Upper lobe of left lung (tissue), 4 donors: Measurements from ENCODE around the gene LRRC2.

Experiments
- CTCF ChIP-seq, 6 experiments: fragments of 450-650 bp in 4 of 6; fragments of 200-600 bp in 2 of 6; sonication (generic) in 2 of 6; IDR thresholded peaks; one replicate each; pipeline ENCODE4 v1.5.1; 2016 to 2019; ENCODE audit warnings: antibody characterized with exemption in 6 of 6
- EP300 ChIP-seq, 4 donors: sonication (generic); formaldehyde crosslinking; IDR thresholded peaks; one replicate each; pipeline ENCODE4 v1.5.1; 2017; ENCODE audit warnings: antibody characterized with exemption in 4 of 4, control low read depth in 2 of 4
- POLR2A ChIP-seq, 4 donors: fragments of 450-650 bp; IDR thresholded peaks; one replicate each; pipeline ENCODE4 v1.5.1; 2016 to 2017; ENCODE audit warnings: antibody characterized with exemption in 4 of 4, mild to moderate bottlenecking in 2 of 4
- POLR2AphosphoS5 ChIP-seq, 2 donors: sonication (generic); formaldehyde crosslinking; IDR thresholded peaks; one replicate each; pipeline ENCODE4 v1.5.1; 2017; ENCODE audit warnings: antibody characterized with exemption in 2 of 2

DNA sequence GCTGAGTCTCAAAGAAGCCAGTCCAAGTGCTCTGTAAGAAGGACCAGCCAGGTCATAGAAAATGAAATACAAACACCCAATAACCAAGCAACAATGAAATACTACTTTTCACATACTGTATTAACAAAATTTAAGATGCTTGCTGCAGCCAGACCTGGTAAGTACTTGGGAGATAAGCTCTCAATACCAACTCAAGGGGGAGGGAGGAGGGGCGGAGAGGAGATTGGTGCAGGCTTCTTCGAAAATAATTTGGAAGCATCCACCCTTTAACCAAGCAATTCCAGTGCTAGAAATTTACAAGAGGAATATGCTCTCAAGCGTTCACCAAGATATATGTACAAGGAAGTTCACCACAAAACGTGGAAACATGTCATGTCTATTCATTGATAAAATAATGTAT is 7.6 kb upstream of the LRRC2 start:
- no peak for TF ChIP-seq CTCF (IDR thresholded peaks at IDR 0.05)
- TF ChIP-seq POLR2A (IDR thresholded peaks at IDR 0.05): no peak
- no peak for TF ChIP-seq EP300 (IDR thresholded peaks at IDR 0.05)
- TF ChIP-seq POLR2AphosphoS5 (IDR thresholded peaks at IDR 0.05): no peak
